Measurements from ENCODE around the gene STIMATE. TPM values are rescaled to one million over a fixed set of nuclear protein-coding genes. Genes with fewer than 3 reads are reported as not detected.

The STIMATE gene
- total and polyA plus RNA-seq, 10 donors, result 4.0 to 65.6 (median 34.0) TPM

DNA sequence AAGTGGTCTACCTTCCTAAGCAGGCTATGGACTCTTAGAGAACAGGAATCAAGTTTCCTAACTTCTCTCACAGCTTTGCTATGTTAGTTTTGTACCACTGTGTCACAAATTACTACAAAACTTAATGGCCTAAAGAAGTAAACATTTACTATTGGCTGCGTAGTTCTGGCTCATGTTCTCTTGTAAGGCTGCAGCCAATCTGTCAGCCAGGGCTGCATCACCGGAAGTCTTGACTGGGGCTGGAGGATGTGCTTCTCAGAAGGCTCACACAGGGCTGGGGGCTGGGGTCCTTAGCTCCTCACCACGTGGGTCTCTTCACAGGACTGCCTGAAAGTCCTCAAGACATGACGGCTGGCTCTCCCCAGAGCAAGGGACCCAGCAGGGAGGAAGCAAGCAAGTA is 15.5 kb downstream of the STIMATE start:
- Histone ChIP-seq H3K4me3 (no peak overlapping the region), H3K36me3 (peaks cover 0 to 75% (median 4%) of the 10 kb centered on the region in 6 donors), H3K4me1 (peaks cover 0 to 6% (median 0%) of the 10 kb centered on the region in 6 donors), H3K9me3 (no peaks in the 10 kb centered on the region), H3K27me3 (replicated peaks in 1 of 7) (no peaks in the 10 kb centered on the region), H3K27ac (no peak overlapping the region)
- no peak for DNase-seq
- TF ChIP-seq POLR2AphosphoS5 (IDR thresholded peaks at IDR 0.05) (no peak), POLR2A (IDR thresholded peaks at IDR 0.05) (no peak)
- TF ChIP-seq, protein P1, sequence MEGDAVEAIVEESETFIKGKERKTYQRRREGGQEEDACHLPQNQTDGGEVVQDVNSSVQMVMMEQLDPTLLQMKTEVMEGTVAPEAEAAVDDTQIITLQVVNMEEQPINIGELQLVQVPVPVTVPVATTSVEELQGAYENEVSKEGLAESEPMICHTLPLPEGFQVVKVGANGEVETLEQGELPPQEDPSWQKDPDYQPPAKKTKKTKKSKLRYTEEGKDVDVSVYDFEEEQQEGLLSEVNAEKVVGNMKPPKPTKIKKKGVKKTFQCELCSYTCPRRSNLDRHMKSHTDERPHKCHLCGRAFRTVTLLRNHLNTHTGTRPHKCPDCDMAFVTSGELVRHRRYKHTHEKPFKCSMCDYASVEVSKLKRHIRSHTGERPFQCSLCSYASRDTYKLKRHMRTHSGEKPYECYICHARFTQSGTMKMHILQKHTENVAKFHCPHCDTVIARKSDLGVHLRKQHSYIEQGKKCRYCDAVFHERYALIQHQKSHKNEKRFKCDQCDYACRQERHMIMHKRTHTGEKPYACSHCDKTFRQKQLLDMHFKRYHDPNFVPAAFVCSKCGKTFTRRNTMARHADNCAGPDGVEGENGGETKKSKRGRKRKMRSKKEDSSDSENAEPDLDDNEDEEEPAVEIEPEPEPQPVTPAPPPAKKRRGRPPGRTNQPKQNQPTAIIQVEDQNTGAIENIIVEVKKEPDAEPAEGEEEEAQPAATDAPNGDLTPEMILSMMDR (IDR thresholded peaks at IDR 0.05 in 8 of 11, conservative IDR thresholded peaks at IDR 0.05 in 3 of 11), result no peak
- intact Hi-C loops (cut with DNase I; ENCODE audit: low total_unique reads), result no loop called here
- 76 to 88% (median 88%) methylated on average over 4 of the region's 4 CpGs for WGBS, 5 donors

DNA sequence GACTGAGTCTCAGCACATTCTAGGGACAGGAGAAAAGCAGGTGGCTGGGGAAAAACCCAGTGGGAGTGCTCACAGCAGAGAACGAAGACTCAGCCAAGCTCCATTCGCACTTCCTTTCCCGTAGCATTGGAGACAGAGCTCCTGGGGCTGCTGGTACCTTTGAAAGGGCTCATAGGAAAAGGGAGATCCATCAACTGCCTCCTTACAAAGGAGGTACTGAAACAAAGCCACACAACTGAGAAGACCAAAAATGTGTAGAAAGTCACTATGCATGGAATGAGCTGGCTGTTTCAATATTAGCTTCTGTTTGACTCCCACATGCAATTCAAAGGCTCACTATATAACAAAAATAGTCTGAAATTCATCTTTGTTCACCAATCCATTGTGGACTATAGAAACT is 16.9 kb downstream of the STIMATE start:
- Histone ChIP-seq H3K4me3 (no peak overlapping the region), H3K4me1 (peaks cover 0 to 14% (median under 1%) of the 10 kb centered on the region in 6 donors), H3K9me3 (no peaks in the 10 kb centered on the region), H3K27me3 (replicated peaks in 1 of 7) (no peaks in the 10 kb centered on the region), H3K36me3 (peaks cover 0 to 61% (median 4%) of the 10 kb centered on the region in 6 donors), H3K27ac (no peak overlapping the region)
- no peak for TF ChIP-seq POLR2AphosphoS5 (IDR thresholded peaks at IDR 0.05)
- TF ChIP-seq, protein P1 (IDR thresholded peaks at IDR 0.05 in 8 of 11, conservative IDR thresholded peaks at IDR 0.05 in 3 of 11), result no peak
- no peak for TF ChIP-seq POLR2A (IDR thresholded peaks at IDR 0.05)
- DNase-seq, result no peak
- intact Hi-C loops (cut with DNase I; ENCODE audit: low total_unique reads), result no loop called here
- WGBS, 5 donors, result 74 to 90% (median 78%) methylated on average over 3 of the region's 3 CpGs

DNA sequence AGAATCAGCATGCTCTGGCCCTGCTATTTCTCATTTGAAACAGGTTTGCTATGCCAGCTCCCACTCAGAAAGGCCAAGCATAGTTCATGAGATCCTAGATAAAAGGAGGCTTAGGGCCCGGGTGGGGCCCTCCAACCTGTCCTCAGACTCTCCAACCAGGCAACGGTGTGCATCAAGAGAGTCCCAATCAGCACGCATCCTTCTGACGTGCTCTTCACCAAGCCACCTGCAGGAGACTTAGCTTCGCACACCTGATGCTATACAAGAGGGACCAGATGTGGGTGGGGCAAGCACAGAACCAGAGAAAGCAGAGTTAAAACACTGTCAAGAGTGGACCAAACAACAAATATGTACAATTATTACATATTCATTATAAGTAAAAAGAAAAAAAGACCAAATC is 17.3 kb downstream of the STIMATE start:
- H3K36me3 ChIP-seq, result peaks cover 0 to 57% (median 4%) of the 10 kb centered on the region in 6 donors
- no peak for DNase-seq
- H3K27me3 ChIP-seq (replicated peaks in 1 of 7), result no peaks in the 10 kb centered on the region
- intact Hi-C loops (cut with DNase I; ENCODE audit: low total_unique reads), result no loop called here
- no peaks in the 10 kb centered on the region for H3K9me3 ChIP-seq
- no peak overlapping the region for H3K4me3 ChIP-seq
- WGBS, 5 donors, result 83 to 93% (median 88%) methylated on average over 5 of the region's 5 CpGs
- no peak overlapping the region for H3K27ac ChIP-seq
- TF ChIP-seq POLR2A (IDR thresholded peaks at IDR 0.05), result no peak
- no peak for TF ChIP-seq POLR2AphosphoS5 (IDR thresholded peaks at IDR 0.05)
- TF ChIP-seq, protein P1 (IDR thresholded peaks at IDR 0.05 in 8 of 11, conservative IDR thresholded peaks at IDR 0.05 in 3 of 11), result no peak
- peaks cover 0 to 18% (median 4%) of the 10 kb centered on the region in 6 donors for H3K4me1 ChIP-seq

DNA sequence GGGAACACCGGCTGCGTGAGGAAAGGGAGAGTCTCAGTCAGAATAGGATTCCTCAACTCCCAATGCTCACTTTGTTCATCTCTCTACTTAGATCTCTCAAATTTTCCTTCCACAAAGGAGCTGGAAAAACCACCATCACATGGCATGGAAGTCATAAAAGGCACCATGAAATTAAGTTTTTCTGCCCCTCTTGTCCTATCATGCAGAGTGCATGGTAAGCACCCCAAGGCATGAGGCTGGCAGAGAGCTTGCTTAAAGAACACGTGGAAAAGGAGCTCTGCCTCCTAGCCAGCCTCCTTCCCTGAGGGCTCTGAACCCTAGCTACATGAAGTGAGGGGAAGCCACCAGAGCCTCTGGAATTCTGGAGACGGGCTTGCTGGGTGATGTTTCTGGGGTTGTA is 17.8 kb downstream of the STIMATE start:
- peaks cover 0 to 22% (median 7%) of the 10 kb centered on the region in 6 donors for H3K4me1 ChIP-seq
- intact Hi-C loops (cut with DNase I; ENCODE audit: low total_unique reads), result no loop called here
- DNase-seq, result no peak
- no peak overlapping the region for H3K4me3 ChIP-seq
- TF ChIP-seq POLR2AphosphoS5 (IDR thresholded peaks at IDR 0.05) (no peak), POLR2A (IDR thresholded peaks at IDR 0.05) (no peak)
- TF ChIP-seq, protein P1 (IDR thresholded peaks at IDR 0.05 in 8 of 11, conservative IDR thresholded peaks at IDR 0.05 in 3 of 11), result no peak
- 96 to 100% (median 97%) methylated on average over 4 of the region's 4 CpGs for WGBS, 5 donors
- no peaks in the 10 kb centered on the region for H3K27me3 ChIP-seq (replicated peaks in 1 of 7)
- no peak overlapping the region for H3K27ac ChIP-seq
- H3K36me3 ChIP-seq, result peaks cover 0 to 52% (median 4%) of the 10 kb centered on the region in 6 donors
- H3K9me3 ChIP-seq, result no peaks in the 10 kb centered on the region

Data from spleen (tissue), 11 donors.